Renal cortex interstitium (tissue), 11 donors: ENCODE results near the gene AGAP1. TPM values are rescaled to one million over a fixed set of nuclear protein-coding genes. Genes with fewer than 3 reads are reported as not detected.

Source experiments
- DNase-seq, 11 donors: peaks; one replicate each; pipeline ENCODE4 v3.0.0-alpha.2; 2013; ENCODE audit warnings: low read depth in 9 of 11, low spot score in 4 of 11; ENCODE audit errors: extremely low read depth in 1 of 11
- polyA plus RNA-seq, 3 donors: library from polyadenylated mRNA; unstranded; fragments of 120-200 nt; gene quantifications; one replicate each; pipeline ENCODE4 v1.2.1, GENCODE V29; 2013; ENCODE audit not compliant: insufficient read length in 3 of 3

AGAP1 gene
- polyA plus RNA-seq, 3 donors = 19.1 to 22.8 (median 22.0) TPM

GRCh38 chr2:235573331-235574221, 79.7 kb downstream of the AGAP1 start:
- no peak for DNase-seq

GRCh38 chr2:235575431-235575830, 81.6 kb downstream of the AGAP1 start:
- no peak for DNase-seq

GRCh38 chr2:235575904-235576303, 82.1 kb downstream of the AGAP1 start:
- DNase-seq = no peak

GRCh38 chr2:235576337-235576910, 82.6 kb downstream of the AGAP1 start:
- DNase-seq = no peak

GRCh38 chr2:235577404-235578330, 83.8 kb downstream of the AGAP1 start:
- peak in 4 of 11 donors; percentile 41 to 69 (median 44) for DNase-seq

- no peak for DNase-seq
Measured at GRCh38 chr2:235579128-235579527, 85.3 kb downstream of the AGAP1 start.

GRCh38 chr2:235580426-235581157, 86.7 kb downstream of the AGAP1 start:
- DNase-seq = no peak

- no peak for DNase-seq
Measured at GRCh38 chr2:235582081-235582686, 88.3 kb downstream of the AGAP1 start.

- DNase-seq = no peak
Measured at GRCh38 chr2:235582729-235583128, 88.9 kb downstream of the AGAP1 start.

GRCh38 chr2:235583144-235583543, 89.3 kb downstream of the AGAP1 start:
- DNase-seq = no peak

- no peak for DNase-seq
Measured at GRCh38 chr2:235583925-235584637, 90.2 kb downstream of the AGAP1 start.

GRCh38 chr2:235584638-235585007, 90.8 kb downstream of the AGAP1 start:
- DNase-seq = no peak

- DNase-seq = no peak
Measured at GRCh38 chr2:235587202-235587601, 93.4 kb downstream of the AGAP1 start.

GRCh38 chr2:235588750-235589149, 94.9 kb downstream of the AGAP1 start:
- no peak for DNase-seq

GRCh38 chr2:235591231-235591730, 97.4 kb downstream of the AGAP1 start:
- DNase-seq = no peak

GRCh38 chr2:235591921-235592320, 98.1 kb downstream of the AGAP1 start:
- no peak for DNase-seq

- no peak for DNase-seq
Measured at GRCh38 chr2:235592430-235592829, 98.6 kb downstream of the AGAP1 start.

- no peak for DNase-seq
Measured at GRCh38 chr2:235592836-235593235, 99.0 kb downstream of the AGAP1 start.
